ENCODE data around the gene ENAM. TPM values are rescaled to one million over a fixed set of nuclear protein-coding genes. Genes with fewer than 3 reads are reported as not detected.

Gene ENAM
- total RNA-seq (2022; extraction: Qiagen RNA extraction): not detected in 5 replicates

GRCh38 chr4:70628444-70628843, at the start of gene ENAM:
Gene ENAM (plus strand): TSS chr4:70628744. CDS start chr4:70629501, 757 bp downstream.

GRCh38 chr4:70591955-70592582, 36.5 kb upstream of the ENAM start, which contains the start of gene AMBN:
Gene AMBN (plus strand): TSS chr4:70592256. CDS start chr4:70592359, 103 bp downstream.

GRCh38 chr4:70666369-70666768, 37.8 kb downstream of the ENAM start, which contains the start of gene JCHAIN:
Gene JCHAIN (minus strand): TSS chr4:70666508. CDS start chr4:70666490, 18 bp downstream.

GRCh38 chr4:70687821-70688794, 59.6 kb downstream of the ENAM start, which contains the start of gene UTP3:
Gene UTP3 (plus strand): TSS chr4:70688532. CDS start chr4:70688678, 146 bp downstream.

Other genes with a start within 250 kb of the ENAM start
- not detected in 5 replicates for gene SMR3B, start 245.6 kb upstream of the ENAM start, total RNA-seq (2022; extraction: Qiagen RNA extraction)
- not detected in 5 replicates for gene OPRPN, start 230.8 kb upstream of the ENAM start, total RNA-seq (2022; extraction: Qiagen RNA extraction)
- gene MUC7, start 156.5 kb upstream of the ENAM start, total RNA-seq (2022; extraction: Qiagen RNA extraction): not detected in 5 replicates
- 0.12 to 0.18 TPM in 2 of 5 replicates, not detected in the others for gene AMTN, start 110.2 kb upstream of the ENAM start, total RNA-seq (2022; extraction: Qiagen RNA extraction)
- not detected in 5 replicates for gene AMBN, start 36.5 kb upstream of the ENAM start, total RNA-seq (2022; extraction: Qiagen RNA extraction)
- gene JCHAIN, start 37.8 kb downstream of the ENAM start, total RNA-seq (2022; extraction: Qiagen RNA extraction): 0.06 to 0.23 TPM (median 0.14 TPM) in 4 of 5 replicates, not detected in the other
- gene UTP3, start 59.8 kb downstream of the ENAM start, total RNA-seq (2022; extraction: Qiagen RNA extraction): 32.4 to 44.0 TPM (median 33.0 TPM) in 5 replicates
- 5.8 to 8.0 TPM (median 7.2 TPM) in 5 replicates for gene RUFY3, start 93.2 kb downstream of the ENAM start, total RNA-seq (2022; extraction: Qiagen RNA extraction)
- gene GRSF1, start 211.1 kb downstream of the ENAM start, total RNA-seq (2022; extraction: Qiagen RNA extraction): 73.4 to 81.3 TPM (median 76.4 TPM) in 5 replicates

All from A549 treated with dexamethasone at 1 μM for 4 hours (cell line).